K562 (cell line): ENCODE data around the gene CTDSPL2. TPM values are rescaled to one million over a fixed set of nuclear protein-coding genes. Genes with fewer than 3 reads are reported as not detected.

Experiments
- ATAC-seq: fragments of 200-7000 bp; cut with Tn5 transposase; 3 replicates; pipeline ENCODE4 v1.9.1; 2020; ENCODE audit warnings: moderate library complexity
- BruUV-seq: library from RNA; stranded (reverse); fragments of 400-500 nt; replicated peaks from 2 replicates; lab custom pipeline; 2021; lab: Mats Ljungman, UMichigan
- CTCF ChIA-PET: fragments of 300-600 bp; formaldehyde crosslinking; extraction: SDS; loops from one replicate; lab custom pipeline; 2021; ENCODE audit warnings: low intra/inter-chr PET ratio; lab: Yijun Ruan, JAX
- POLR2A ChIA-PET: fragments of 300-600, 350-650 bp; sonication (Branson Sonifier 250); formaldehyde crosslinking; extraction: SDS; loops from one replicate; lab custom pipeline; 2021; ENCODE audit warnings: antibody characterized with exemption, inconsistent platforms; lab: Yijun Ruan, JAX
- DNase-seq, 4 experiments: peaks; one replicate each; pipeline versions ENCODE4 v3.0.0 to v3.0.0-alpha.2; 2011 to 2018; ENCODE audit warnings: low spot score in 3 of 4, mixed read lengths in 3 of 4; ENCODE audit errors: extremely low read depth in 1 of 4
- FAIRE-seq: peaks from 2 replicates; lab custom pipeline; 2011; peaks lifted over from hg19 to GRCh38; lab: Jason Lieb, UNC
- H2AFZ ChIP-seq: 2 replicates; pipeline ENCODE4 v1.6.0; 2011; ENCODE audit warnings: low read depth, low read length, control low read depth, inconsistent platforms
- H3K27ac ChIP-seq: fragments of 200-600 bp; 3 replicates; pipeline ENCODE4 v1.8.0; 2011; ENCODE audit warnings: low read depth, mild to moderate bottlenecking, control low read depth, inconsistent platforms, low read length, moderate library complexity, mixed read lengths; ENCODE audit errors: extremely low read depth
- H3K27me3 ChIP-seq, 2 experiments: fragments of 300-600 bp in 1 of 2; 2 replicates in 1 of 2; 3 replicates in 1 of 2; pipeline versions ENCODE4 v1.6.0 to v1.8.0; 2011; ENCODE audit warnings: inconsistent platforms in 2 of 2, low read length in 2 of 2, mild to moderate bottlenecking in 1 of 2, mixed read lengths in 1 of 2, moderate library complexity in 1 of 2; ENCODE audit not compliant: control insufficient read depth in 2 of 2, insufficient read depth in 2 of 2
- H3K36me3 ChIP-seq: fragments of 300-600 bp; 3 replicates; pipeline ENCODE4 v1.8.0; 2011; ENCODE audit warnings: mild to moderate bottlenecking, low read length, inconsistent platforms; ENCODE audit not compliant: control insufficient read depth, insufficient read depth
- H3K4me1 ChIP-seq, 2 experiments: fragments of 200-600 bp in 1 of 2; replicated peaks in 1 of 2; 2 replicates in 1 of 2; 3 replicates in 1 of 2; pipeline versions ENCODE4 v1.5.1 to v1.8.0; 2011; ENCODE audit warnings: inconsistent platforms in 2 of 2, low read length in 2 of 2, mild to moderate bottlenecking in 1 of 2, mixed read lengths in 1 of 2, moderate library complexity in 1 of 2; ENCODE audit not compliant: control insufficient read depth in 2 of 2, insufficient read depth in 2 of 2
- H3K4me2 ChIP-seq: 2 replicates; pipeline ENCODE4 v1.6.1; 2011; ENCODE audit warnings: low read length, control low read depth, inconsistent platforms, mixed read lengths; ENCODE audit not compliant: insufficient read depth
- H3K4me3 ChIP-seq: fragments of 200-600 bp; sonication (generic), shearing (Covaris generic); 2 replicates; pipeline ENCODE4 v1.5.1; 2016; ENCODE audit warnings: control low read depth, inconsistent platforms
- H3K79me2 ChIP-seq: fragments of 200-600 bp; 3 replicates; pipeline ENCODE4 v1.8.0; 2011; ENCODE audit warnings: low read length, inconsistent platforms; ENCODE audit not compliant: control insufficient read depth, insufficient read depth
- H3K9ac ChIP-seq, 2 experiments: 2 replicates each; pipeline versions ENCODE4 v1.6.0 to v1.6.1; 2011; ENCODE audit warnings: low read depth in 2 of 2, low read length in 2 of 2, control low read depth in 1 of 2, inconsistent platforms in 1 of 2, mild to moderate bottlenecking in 1 of 2, mixed read lengths in 1 of 2; ENCODE audit not compliant: insufficient read depth in 1 of 2
- H3K9me1 ChIP-seq: one replicate; pipeline ENCODE4 v1.6.0; 2011; ENCODE audit warnings: inconsistent platforms, mild to moderate bottlenecking, low read length, moderate library complexity; ENCODE audit not compliant: control insufficient read depth, insufficient read depth
- H3K9me3 ChIP-seq: replicated peaks from 2 replicates; pipeline ENCODE4 v1.5.1; 2011; ENCODE audit warnings: low read depth, low read length, inconsistent platforms; ENCODE audit not compliant: control insufficient read depth, insufficient read depth
- H4K20me1 ChIP-seq: replicated peaks from 2 replicates; pipeline ENCODE4 v1.6.1; 2011; ENCODE audit warnings: low read length, inconsistent platforms, mixed read lengths; ENCODE audit not compliant: control insufficient read depth, insufficient read depth
- CEBPG ChIP-seq, 3 experiments: fragments of 200-800 bp in 1 of 3; sonication (Bioruptor generic) in 1 of 3; sonication (generic) in 1 of 3; formaldehyde crosslinking in 1 of 3; IDR thresholded peaks in 2 of 3; conservative IDR thresholded peaks in 1 of 3; 2 replicates each; pipeline versions ENCODE4 v1.6.1 to v1.8.0; 2016 to 2022; ENCODE audit warnings: missing compliant biosample characterization in 2 of 3, missing genetic modification characterization in 2 of 3, mild to moderate bottlenecking in 1 of 3, missing genetic modification reagents in 1 of 3
- MYC ChIP-seq, 2 experiments: fragments of 250-450 bp in 1 of 2; sonication (Bioruptor Pico) in 1 of 2; IDR thresholded peaks; 2 replicates each; pipeline versions ENCODE4 v1.5.1 to v1.6.1; 2012 to 2021; ENCODE audit warnings: low read depth in 2 of 2, borderline replicate concordance in 1 of 2, improper control_type of control experiment in 1 of 2, low read length in 1 of 2, mild to moderate bottlenecking in 1 of 2, moderate library complexity in 1 of 2
- NBN ChIP-seq: fragments of 450-650 bp; IDR thresholded peaks from 2 replicates; pipeline ENCODE4 v1.6.1; 2016; ENCODE audit warnings: low read depth, mild to moderate bottlenecking
- PHB2 ChIP-seq: fragments of 450-650 bp; IDR thresholded peaks from 2 replicates; pipeline ENCODE4 v1.6.1; 2017; ENCODE audit warnings: low read depth
- PHTF2 ChIP-seq: fragments of 250-450 bp; sonication (Bioruptor Pico); IDR thresholded peaks from 2 replicates; pipeline ENCODE4 v1.5.0; 2021; ENCODE audit warnings: mild to moderate bottlenecking
- RBFOX2 ChIP-seq: fragments of 200-400 bp; formaldehyde crosslinking; IDR thresholded peaks from 2 replicates; pipeline ENCODE4 v1.6.1; 2017; ENCODE audit warnings: low read depth, mild to moderate bottlenecking, low read length, moderate library complexity
- SMAD3 ChIP-seq: fragments of 450-650 bp; formaldehyde crosslinking; conservative IDR thresholded peaks from 2 replicates; pipeline ENCODE4 v1.4.0; 2020; ENCODE audit warnings: mild to moderate bottlenecking
- ZFP30 ChIP-seq: fragments of 250-450 bp; sonication (Bioruptor Pico); IDR thresholded peaks from 2 replicates; pipeline ENCODE4 v1.8.0; 2022; ENCODE audit warnings: moderate library complexity, mild to moderate bottlenecking, inconsistent platforms, borderline replicate concordance
- ZKSCAN3 ChIP-seq: fragments of 250-450 bp; sonication (Bioruptor Pico); IDR thresholded peaks from 2 replicates; pipeline ENCODE4 v1.4.0; 2020
- ZNF778 ChIP-seq: fragments of 450-650 bp; formaldehyde crosslinking; IDR thresholded peaks from 2 replicates; pipeline ENCODE4 v1.4.0; 2020; ENCODE audit warnings: mild to moderate bottlenecking, moderate library complexity
- WGBS: fragments of 100-300 bp; shearing (Covaris generic); methylation state at CpG from one replicate; pipeline ENCODE4 v1.1.6; 2016; ENCODE audit warnings: low coverage, mixed read lengths; ENCODE audit not compliant: insufficient coverage; ENCODE audit errors: missing lambda C conversion rate; 5-methylcytosine and 5-hydroxymethylcytosine counted together
- in situ Hi-C: fragments of 300-500 bp; cut with MboI; formaldehyde crosslinking; loops from 4 replicates; pipeline ENCODE4 v1.15.0; 2018; ENCODE audit warnings: inconsistent platforms, mixed read lengths
- intact Hi-C: fragments of 100-400 bp; cut with micrococcal nuclease; formaldehyde crosslinking; loops from 2 replicates; pipeline ENCODE4 v1.14.2; 2022
- polyA plus RNA-seq, 8 experiments: library from polyadenylated mRNA; depleted of rRNA in 4 of 8; stranded (reverse) in 5 of 8; unstranded in 3 of 8; fragments of >200 nt; fragmentation: Nextera tagmentation in 2 of 8; fragmentation: Illumina TruSeq in 1 of 8; extraction: Ambion mirVana in 2 of 8; extraction: Trizol in 1 of 8; gene quantifications; 2 replicates each; pipeline versions ENCODE4 v1.2.1 to v1.2.3, GENCODE V29; 2011 to 2014; ENCODE audit warnings: inconsistent platforms in 1 of 8, missing spikeins in 1 of 8
- total RNA-seq, 7 experiments: library from RNA; depleted of rRNA in 6 of 7; stranded (reverse); fragments of >200 nt in 6 of 7; fragmentation: Illumina TruSeq in 2 of 7; extraction: Trizol in 2 of 7; gene quantifications; 2 replicates each; pipeline versions ENCODE4 v1.2.1 to v1.2.3, GENCODE V29; 2011 to 2021; ENCODE audit warnings: low replicate concordance in 1 of 7
- TF ChIP-seq, protein P1 (sequence below): fragments of 450-650 bp; IDR thresholded peaks from 2 replicates; pipeline ENCODE4 v1.7.1; 2018; ENCODE audit warnings: mild to moderate bottlenecking, low read depth; ENCODE audit not compliant: partially characterized antibody

Gene CTDSPL2
- total and polyA plus RNA-seq, 9 of the 15 experiments (the other 6 are each of a cell fraction or from before 2014, with no cell fraction given) = 16.8 to 79.0 (median 53.1) TPM

DNA sequence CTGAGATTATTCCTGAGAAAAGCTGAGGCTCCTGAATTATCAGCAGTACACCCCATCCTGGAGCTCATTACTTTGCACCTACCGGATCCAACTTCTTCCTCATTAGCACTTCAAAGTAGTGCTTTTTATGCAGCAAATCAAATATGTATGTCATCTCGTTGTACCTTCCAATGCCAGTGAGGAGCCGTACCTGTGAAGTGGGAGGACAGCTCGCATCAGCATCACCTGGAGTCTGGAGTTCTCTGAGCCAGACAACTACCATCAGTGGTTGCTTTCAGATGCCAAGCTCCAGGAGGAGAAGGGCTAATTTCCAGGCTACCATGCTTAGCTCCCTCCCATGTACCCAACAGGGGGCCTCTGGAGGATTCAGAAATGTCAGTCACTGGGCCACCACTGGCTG lies 141.9 kb downstream of the CTDSPL2 start:
- no TSS peak for BruUV-seq
- ATAC-seq = no peak

More for the DNA sequence above, 141.9 kb downstream of the CTDSPL2 start:
- no peaks in the 10 kb centered on the region for H3K79me2 ChIP-seq
- no peaks in the 10 kb centered on the region; the same call in 1 of the 2 replicates for H3K9me3 ChIP-seq
- H2AFZ ChIP-seq = no peak overlapping the region
- H3K36me3 ChIP-seq = peaks cover 76% of the 10 kb centered on the region
- in situ Hi-C loops (no loop called here), intact Hi-C loops (no loop called here)
- H3K4me2 ChIP-seq = no peak overlapping the region
- no peaks in the 10 kb centered on the region for H3K9me1 ChIP-seq
- H3K27ac ChIP-seq = no peak overlapping the region
- POLR2A ChIA-PET = interaction anchor here (0.7 to 1.5 kb wide), 3 partner anchors 9 to 27 kb away, joined by 3 to 4 read pairs (median 3); no protein-coding TSS in a partner anchor
- no peak for DNase-seq
- CTCF ChIA-PET = no interaction called here
- H3K4me3 ChIP-seq = no peak overlapping the region
- no peaks in the 10 kb centered on the region for H3K4me1 ChIP-seq
- H4K20me1 ChIP-seq = no peaks in the 10 kb centered on the region
- no peak for TF ChIP-seq PHB2
- no peak for TF ChIP-seq ZKSCAN3 (CRISPR knock-in tag)
- no peak for TF ChIP-seq SMAD3 (CRISPR knock-in tag)
- TF ChIP-seq PHTF2 (CRISPR knock-in tag) = no peak
- TF ChIP-seq CEBPG (CRISPR knock-in tag; IDR thresholded peaks at IDR 0.05) = no peak
- no peak for TF ChIP-seq CEBPG (tag; conservative IDR thresholded peaks at IDR 0.05 in 1 of 2, IDR thresholded peaks at IDR 0.05 in 1 of 2)
- TF ChIP-seq NBN = no peak
- no peak for TF ChIP-seq ZNF778 (CRISPR knock-in tag)
- TF ChIP-seq, protein P1, sequence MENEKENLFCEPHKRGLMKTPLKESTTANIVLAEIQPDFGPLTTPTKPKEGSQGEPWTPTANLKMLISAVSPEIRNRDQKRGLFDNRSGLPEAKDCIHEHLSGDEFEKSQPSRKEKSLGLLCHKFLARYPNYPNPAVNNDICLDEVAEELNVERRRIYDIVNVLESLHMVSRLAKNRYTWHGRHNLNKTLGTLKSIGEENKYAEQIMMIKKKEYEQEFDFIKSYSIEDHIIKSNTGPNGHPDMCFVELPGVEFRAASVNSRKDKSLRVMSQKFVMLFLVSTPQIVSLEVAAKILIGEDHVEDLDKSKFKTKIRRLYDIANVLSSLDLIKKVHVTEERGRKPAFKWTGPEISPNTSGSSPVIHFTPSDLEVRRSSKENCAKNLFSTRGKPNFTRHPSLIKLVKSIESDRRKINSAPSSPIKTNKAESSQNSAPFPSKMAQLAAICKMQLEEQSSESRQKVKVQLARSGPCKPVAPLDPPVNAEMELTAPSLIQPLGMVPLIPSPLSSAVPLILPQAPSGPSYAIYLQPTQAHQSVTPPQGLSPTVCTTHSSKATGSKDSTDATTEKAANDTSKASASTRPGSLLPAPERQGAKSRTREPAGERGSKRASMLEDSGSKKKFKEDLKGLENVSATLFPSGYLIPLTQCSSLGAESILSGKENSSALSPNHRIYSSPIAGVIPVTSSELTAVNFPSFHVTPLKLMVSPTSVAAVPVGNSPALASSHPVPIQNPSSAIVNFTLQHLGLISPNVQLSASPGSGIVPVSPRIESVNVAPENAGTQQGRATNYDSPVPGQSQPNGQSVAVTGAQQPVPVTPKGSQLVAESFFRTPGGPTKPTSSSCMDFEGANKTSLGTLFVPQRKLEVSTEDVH = no peak
- TF ChIP-seq MYC (IDR thresholded peaks at IDR 0.05; ENCODE audit: low read depth, low read length) = no peak
- no peak for TF ChIP-seq MYC (CRISPR knock-in tag; IDR thresholded peaks at IDR 0.05; ENCODE audit: borderline replicate concordance, low read depth)
- TF ChIP-seq RBFOX2 = no peak
- TF ChIP-seq ZFP30 (CRISPR knock-in tag) = no peak
- TF ChIP-seq, all 486 proteins: peak for 0
- Histone ChIP-seq H3K27me3 (no peaks in the 10 kb centered on the region), H3K9ac (no peak overlapping the region)
- WGBS = 82% methylated on average over 4 of the region's 4 CpGs
- no peak for FAIRE-seq
